GM18502 (cell line): ENCODE measurements around the gene ZNF621.
"Not testable (repeated sequence)": the region's sequence is repeated elsewhere in the genome, so short reads cannot be mapped to it uniquely, and the experiment has no call there.

Source experiments
- ATAC-seq: cut with Tn5 transposase; IDR thresholded peaks from one replicate; pipeline ENCODE4 v1.9.1; 2021; ENCODE audit warnings: mild to moderate bottlenecking; ENCODE audit not compliant: unreplicated experiment, poor library complexity

Gene ZNF621

DNA sequence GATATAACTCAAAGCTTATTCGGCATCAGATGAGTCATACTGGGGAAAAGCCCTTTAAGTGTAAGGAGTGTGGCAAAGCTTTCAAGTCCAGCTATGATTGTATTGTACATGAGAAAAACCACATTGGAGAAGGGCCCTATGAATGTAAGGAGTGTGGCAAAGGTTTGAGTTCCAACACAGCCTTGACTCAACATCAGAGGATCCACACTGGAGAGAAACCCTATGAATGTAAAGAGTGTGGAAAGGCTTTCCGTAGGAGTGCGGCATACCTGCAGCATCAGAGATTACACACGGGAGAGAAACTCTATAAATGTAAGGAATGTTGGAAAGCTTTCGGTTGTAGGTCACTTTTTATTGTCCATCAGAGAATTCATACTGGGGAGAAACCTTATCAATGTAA, 7.5 kb downstream of the ZNF621 start:
- no peak for ATAC-seq

DNA sequence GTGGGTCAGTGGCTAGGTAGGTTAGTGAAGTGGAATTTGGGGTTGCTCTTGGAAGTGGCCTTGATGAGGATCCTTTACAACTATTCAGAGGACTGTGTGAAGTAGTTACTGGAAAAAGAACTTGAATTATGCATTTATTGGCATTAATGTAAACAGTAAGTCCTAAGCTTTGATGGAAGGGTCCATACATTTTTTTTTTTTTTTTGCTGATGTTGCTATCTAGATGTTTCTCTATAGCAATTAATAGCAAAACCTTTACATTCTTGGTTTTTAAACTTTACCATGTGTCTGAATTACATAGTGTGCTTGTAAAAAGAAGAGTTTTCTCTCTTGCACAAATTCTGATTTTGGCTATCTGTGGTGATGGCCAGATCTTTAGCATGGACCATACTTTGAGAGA, 9.5 kb downstream of the ZNF621 start:
- ATAC-seq = no peak

GRCh38 chr3:40546816-40547215, 22.1 kb downstream of the ZNF621 start:
- no peak for ATAC-seq

- ATAC-seq = no peak
Measured at GRCh38 chr3:40550167-40550566, 25.4 kb downstream of the ZNF621 start.

DNA sequence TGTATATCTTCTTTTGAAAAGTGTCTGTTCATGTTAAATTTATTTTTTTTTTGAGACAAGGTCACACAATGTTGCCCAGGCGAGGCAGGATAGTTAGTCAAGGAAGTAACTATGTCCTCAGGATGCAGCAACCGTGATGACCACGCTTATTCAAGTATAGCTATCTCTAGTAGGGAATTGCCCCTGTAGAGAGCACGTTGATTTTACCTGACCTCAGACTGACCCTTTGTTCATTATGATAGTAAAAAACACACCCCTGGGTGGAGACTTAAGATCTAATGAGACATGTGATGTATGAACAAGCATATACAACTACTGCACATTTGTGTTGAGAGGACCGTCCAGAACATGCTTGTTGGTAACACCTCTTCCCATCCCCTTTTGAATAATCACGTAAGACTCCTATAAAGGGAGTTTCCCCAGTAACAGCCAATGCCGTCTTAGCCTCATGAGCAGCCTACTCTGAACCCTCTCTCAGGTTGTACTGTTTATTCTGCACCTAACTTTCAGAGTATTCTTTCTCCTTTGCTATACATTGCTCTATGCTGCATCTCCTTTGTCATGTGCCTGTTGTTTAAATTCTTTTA, 32.9 kb downstream of the ZNF621 start:
- no peak for ATAC-seq

GRCh38 chr3:40562482-40562881, 37.7 kb downstream of the ZNF621 start:
- ATAC-seq = not testable (repeated sequence)

DNA sequence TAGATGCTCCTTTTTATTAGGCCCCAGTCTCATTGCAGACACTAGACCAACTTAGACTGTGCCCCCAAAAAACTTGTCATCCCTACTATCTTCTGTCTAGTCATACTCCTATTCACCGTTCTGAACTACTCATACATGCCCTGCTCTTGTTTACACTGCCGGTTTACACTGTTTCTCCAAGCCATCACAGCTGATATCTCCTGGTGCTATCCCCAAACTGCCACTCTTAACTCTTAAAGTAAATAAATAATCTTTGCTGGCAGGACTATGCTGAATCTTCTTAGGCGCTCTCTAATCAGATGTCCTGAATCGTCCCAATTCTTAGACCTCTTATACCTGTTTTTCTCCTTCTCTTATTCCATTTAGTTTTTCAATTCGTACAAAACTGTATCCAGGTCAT, 40.9 kb downstream of the ZNF621 start:
- ATAC-seq = not testable (repeated sequence)

DNA sequence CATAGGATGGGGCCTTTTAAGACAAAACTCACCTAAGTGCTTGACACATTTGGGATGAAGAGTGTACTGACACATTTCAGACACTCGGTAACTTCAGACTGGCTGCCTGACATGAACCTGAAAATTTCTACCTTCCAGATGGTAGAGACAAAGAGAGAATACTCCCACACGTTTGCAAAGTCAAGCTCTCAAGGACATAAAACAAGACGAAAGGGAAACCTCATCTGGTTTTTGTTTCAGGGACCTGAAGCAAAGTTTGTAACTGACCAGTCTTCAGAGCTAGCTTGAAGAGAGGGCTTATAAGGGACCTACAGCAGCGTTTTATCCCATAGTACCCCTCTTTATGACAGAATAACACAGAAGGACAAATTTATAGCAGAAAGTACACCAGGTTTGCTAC, 41.9 kb downstream of the ZNF621 start:
- no peak for ATAC-seq

- no peak for ATAC-seq
Measured at GRCh38 chr3:40572588-40572987, 47.8 kb downstream of the ZNF621 start.

GRCh38 chr3:40574050-40574449, 49.3 kb downstream of the ZNF621 start:
- no peak for ATAC-seq

GRCh38 chr3:40574661-40575060, 49.9 kb downstream of the ZNF621 start:
- ATAC-seq = no peak

DNA sequence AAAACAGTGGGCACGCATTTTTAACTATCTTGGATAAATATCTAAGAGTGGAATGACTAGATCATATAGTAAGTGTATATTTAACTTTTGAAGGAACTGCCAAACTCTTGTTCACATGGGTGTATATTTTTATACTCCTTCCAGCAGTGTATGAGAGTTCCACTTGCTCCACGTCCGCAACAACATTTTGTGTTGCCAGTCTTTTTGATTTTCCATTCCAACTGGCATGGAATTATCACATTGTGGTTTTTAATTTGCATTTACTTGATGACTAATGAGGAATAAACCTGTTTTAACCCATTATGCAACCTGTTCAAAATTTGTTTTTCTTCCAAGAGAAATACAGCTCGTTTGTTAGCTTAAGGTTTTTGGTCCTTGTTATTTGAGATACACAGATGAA, 51.6 kb downstream of the ZNF621 start:
- ATAC-seq = no peak

DNA sequence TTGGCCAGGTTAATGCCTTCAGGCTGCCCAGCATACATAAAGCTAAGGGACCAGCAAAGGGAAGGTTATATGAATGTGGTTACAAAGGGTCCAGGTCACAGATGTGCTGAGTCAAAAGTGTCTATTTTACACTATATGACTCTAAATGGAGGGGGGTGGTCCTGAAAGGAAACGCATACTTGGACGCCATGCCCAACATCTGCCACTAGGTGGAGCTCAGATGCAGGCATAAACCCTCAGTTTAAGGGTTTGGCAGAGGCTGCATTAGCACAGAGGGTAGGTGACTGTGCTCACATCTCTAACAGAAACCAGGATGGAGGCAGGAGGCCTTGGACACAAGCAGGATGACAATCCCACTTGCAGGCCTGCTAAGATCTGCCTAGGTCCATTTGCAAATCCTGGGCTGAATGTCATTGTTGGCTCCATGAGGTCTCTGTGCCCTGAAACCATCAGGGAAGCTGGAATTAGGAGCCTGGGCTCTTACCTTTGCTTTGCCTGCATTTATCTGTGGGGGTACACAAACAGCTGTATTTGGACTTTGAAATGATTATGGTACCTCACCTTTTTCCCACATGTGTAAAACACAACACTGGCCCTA, 55.8 kb downstream of the ZNF621 start:
- ATAC-seq = peak; percentile 70

DNA sequence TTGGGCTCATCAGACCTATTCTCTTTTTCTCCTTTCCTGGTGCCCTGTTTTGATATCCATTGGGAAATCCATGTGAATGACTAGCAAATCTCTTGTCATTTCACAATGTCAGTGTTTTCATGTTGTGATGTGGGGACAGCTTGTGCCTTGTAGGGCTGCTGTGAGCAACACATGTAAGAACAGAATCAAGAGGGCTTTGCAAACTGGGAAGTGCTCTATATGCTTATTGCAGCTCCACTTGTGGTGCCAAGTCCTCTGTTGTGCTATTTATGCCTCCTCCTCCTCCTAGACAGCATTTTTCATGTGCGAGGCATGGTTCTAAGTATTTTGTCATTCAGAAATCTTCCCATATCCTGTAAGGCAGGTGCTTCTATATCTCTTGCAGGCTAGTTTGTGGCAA, 56.4 kb downstream of the ZNF621 start:
- no peak for ATAC-seq

GRCh38 chr3:40582401-40583027, 57.8 kb downstream of the ZNF621 start:
- no peak for ATAC-seq

DNA sequence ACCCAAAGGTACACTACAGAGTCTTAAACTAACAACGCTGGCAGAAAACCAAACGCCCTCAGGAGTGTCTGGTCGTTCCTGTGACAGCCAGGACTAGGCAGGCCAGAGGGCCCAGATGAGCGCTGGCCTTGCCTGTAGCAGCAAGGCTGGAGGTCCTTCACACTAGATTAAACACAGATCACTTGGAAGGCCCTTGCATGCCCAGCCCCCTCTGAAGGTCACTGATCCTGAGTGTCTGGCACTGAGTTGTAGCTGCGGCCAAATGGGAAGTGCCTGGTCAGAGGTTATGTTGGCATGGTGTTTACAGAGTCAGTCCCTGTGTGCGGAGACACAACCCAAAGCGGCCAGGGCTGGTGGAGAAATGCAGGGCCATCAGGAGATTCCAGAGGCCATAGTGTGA, 58.9 kb downstream of the ZNF621 start:
- ATAC-seq = no peak

- peak; percentile 67 for ATAC-seq
Measured at GRCh38 chr3:40584625-40585189, 59.9 kb downstream of the ZNF621 start.

DNA sequence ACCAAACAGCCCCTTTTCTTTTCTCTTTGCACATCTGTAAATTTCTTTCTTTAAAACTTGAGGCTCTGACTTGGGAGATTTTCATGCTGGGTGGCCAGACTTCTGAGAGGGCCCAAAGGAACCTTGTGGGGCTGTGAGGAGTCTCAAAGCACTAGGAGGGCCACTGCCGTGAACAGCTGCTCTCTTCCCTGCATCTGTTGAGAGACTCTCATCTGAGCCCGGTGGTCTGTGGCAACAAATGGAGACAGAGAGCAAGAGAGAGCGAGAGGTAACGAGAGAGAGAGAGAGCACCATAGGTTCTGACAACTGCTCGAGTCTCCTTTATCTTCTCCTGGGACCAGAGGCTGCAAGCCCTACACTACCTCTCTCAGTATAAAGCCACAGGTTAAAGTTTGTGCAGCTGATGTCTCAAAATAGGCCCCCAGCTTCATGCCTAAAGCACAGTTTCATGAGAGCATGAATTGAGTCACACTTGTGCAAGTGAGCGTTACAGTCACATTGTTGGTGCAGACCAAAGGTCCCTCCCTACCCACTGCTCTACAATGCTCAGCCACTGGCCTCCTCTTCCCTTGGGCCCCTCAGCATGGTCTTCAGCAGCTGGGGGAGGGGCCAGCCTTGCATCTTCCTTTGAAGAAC, 60.7 kb downstream of the ZNF621 start:
- ATAC-seq = no peak

DNA sequence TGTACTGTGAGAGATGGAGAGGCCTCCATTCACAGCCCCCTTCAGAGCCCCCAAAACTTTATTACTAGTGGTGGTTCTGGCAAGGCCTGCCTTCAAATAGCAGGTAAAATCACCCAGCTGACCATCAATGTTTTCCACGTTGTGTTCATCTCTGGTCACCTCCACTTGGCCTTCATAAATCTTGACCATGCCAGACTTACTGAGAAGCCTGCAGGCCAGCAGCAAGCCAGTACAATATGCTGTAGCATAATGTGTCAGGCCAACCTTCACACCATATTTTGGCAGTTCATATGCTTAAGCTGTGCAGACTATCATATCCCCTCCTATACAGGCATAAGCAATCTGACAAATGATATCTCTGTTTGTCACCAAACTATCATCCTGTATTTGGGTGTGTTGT, 62.1 kb downstream of the ZNF621 start:
- ATAC-seq = no peak

DNA sequence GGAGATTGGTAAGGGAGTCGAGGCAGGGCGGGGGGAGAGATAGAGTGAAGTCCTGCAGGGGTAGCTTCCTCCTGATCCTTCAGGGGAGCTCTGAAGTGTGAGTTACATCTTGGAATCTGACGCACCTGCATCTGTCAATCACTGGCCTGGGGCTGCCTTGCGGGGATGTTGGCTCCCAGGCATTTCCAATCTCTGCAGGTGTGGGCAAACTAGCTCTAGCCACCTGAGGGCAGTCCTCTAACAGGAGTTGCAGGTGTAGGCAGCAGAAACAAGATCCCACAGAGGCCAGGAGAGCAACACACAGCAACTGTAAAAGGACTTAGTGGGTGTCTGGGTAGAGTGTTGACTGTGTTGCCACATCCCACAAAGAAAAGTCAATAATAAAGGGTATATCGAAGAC, 63.6 kb downstream of the ZNF621 start:
- no peak for ATAC-seq
